Gastroesophageal sphincter (tissue), 3 donors: Measurements from ENCODE around the gene MAP3K10.

Experiments
- CTCF ChIP-seq, 4 experiments: fragments of 200-600 bp in 2 of 4; fragments of 450-650 bp in 2 of 4; sonication (generic) in 1 of 4; IDR thresholded peaks; one replicate each; pipeline ENCODE4 v1.5.1; 2017 to 2019; ENCODE audit warnings: antibody characterized with exemption in 4 of 4, mild to moderate bottlenecking in 2 of 4, moderate library complexity in 2 of 4
- EP300 ChIP-seq: sonication (generic); formaldehyde crosslinking; IDR thresholded peaks from one replicate; pipeline ENCODE4 v1.6.1; 2017; ENCODE audit warnings: antibody characterized with exemption, mild to moderate bottlenecking
- POLR2AphosphoS5 ChIP-seq: sonication (generic); formaldehyde crosslinking; IDR thresholded peaks from one replicate; pipeline ENCODE4 v1.6.1; 2017; ENCODE audit warnings: antibody characterized with exemption

- no peak for TF ChIP-seq EP300
- no peak for TF ChIP-seq CTCF (IDR thresholded peaks at IDR 0.05)
- no peak for TF ChIP-seq POLR2AphosphoS5
These were observed 38.3 kb downstream of the MAP3K10 start for GRCh38 chr19:40229484-40229883.
